GM23248 (cell line): ENCODE data around the gene EIF4E. TPM values are rescaled to one million over a fixed set of nuclear protein-coding genes. Genes with fewer than 3 reads are reported as not detected.
"Not testable (repeated sequence)": the region's sequence is repeated elsewhere in the genome, so short reads cannot be mapped to it uniquely, and the experiment has no call there.

Experiments used
- DNase-seq: peaks from one replicate; pipeline ENCODE4 v3.0.0-alpha.2; 2015
- H2AFZ ChIP-seq: fragments of 200-600 bp; sonication (generic); 2 replicates; pipeline ENCODE4 v1.6.1; 2016; ENCODE audit warnings: antibody characterized with exemption
- H3F3A ChIP-seq: fragments of 200-600 bp; sonication (generic); 2 replicates; pipeline ENCODE4 v1.6.1; 2016; ENCODE audit warnings: mild to moderate bottlenecking, antibody characterized with exemption, mixed run types; ENCODE audit not compliant: insufficient read depth
- H3K27ac ChIP-seq: fragments of 200-600 bp; sonication (generic); 2 replicates; pipeline ENCODE4 v1.5.1; 2016; ENCODE audit warnings: mild to moderate bottlenecking
- H3K27me3 ChIP-seq: fragments of 200-600 bp; sonication (generic); replicated peaks from 2 replicates; pipeline ENCODE4 v1.6.1; 2016; ENCODE audit warnings: mild to moderate bottlenecking; ENCODE audit not compliant: insufficient read depth
- H3K36me3 ChIP-seq: fragments of 200-600 bp; sonication (generic); 2 replicates; pipeline ENCODE4 v1.6.1; 2016; ENCODE audit warnings: low read depth, mild to moderate bottlenecking
- H3K4me1 ChIP-seq: fragments of 200-600 bp; sonication (generic); 2 replicates; pipeline ENCODE4 v1.6.1; 2016; ENCODE audit warnings: mild to moderate bottlenecking; ENCODE audit not compliant: insufficient read depth
- H3K4me2 ChIP-seq: fragments of 200-600 bp; sonication (generic); one replicate; pipeline ENCODE4 v1.6.1; 2016; ENCODE audit warnings: mild to moderate bottlenecking; ENCODE audit not compliant: unreplicated experiment
- H3K4me3 ChIP-seq: fragments of 200-600 bp; sonication (generic); 2 replicates; pipeline ENCODE4 v1.5.1; 2016; ENCODE audit warnings: mild to moderate bottlenecking
- H3K79me2 ChIP-seq: fragments of 200-600 bp; sonication (generic); 2 replicates; pipeline ENCODE4 v1.6.1; 2016; ENCODE audit warnings: mild to moderate bottlenecking; ENCODE audit not compliant: insufficient read depth
- H3K9ac ChIP-seq: fragments of 200-600 bp; sonication (generic); 2 replicates; pipeline ENCODE4 v1.6.1; 2016; ENCODE audit warnings: mild to moderate bottlenecking
- H3K9me2 ChIP-seq: fragments of 200-600 bp; sonication (generic); 2 replicates; pipeline ENCODE4 v1.6.1; 2016; ENCODE audit warnings: mixed run types, mild to moderate bottlenecking, moderate library complexity; ENCODE audit not compliant: insufficient read depth
- H3K9me3 ChIP-seq: fragments of 200-600 bp; sonication (generic); one replicate; pipeline ENCODE4 v1.6.1; 2017; ENCODE audit warnings: low read depth
- H4K20me1 ChIP-seq: fragments of 200-600 bp; sonication (generic); 2 replicates; pipeline ENCODE4 v1.6.0; 2016; ENCODE audit not compliant: insufficient read depth
- EZH2 ChIP-seq: fragments of 200-600 bp; sonication (generic); IDR thresholded peaks from 2 replicates; pipeline ENCODE4 v1.6.1; 2018; ENCODE audit warnings: antibody characterized with exemption, mild to moderate bottlenecking; ENCODE audit not compliant: insufficient read depth, poor library complexity, severe bottlenecking
- EZH2phosphoT487 ChIP-seq: fragments of 200-600 bp; sonication (generic); IDR thresholded peaks from 2 replicates; pipeline ENCODE4 v1.6.1; 2018; ENCODE audit warnings: antibody characterized with exemption, moderate library complexity, mild to moderate bottlenecking, low read depth; ENCODE audit not compliant: insufficient read depth
- WGBS, 2 experiments: methylation state at CpG; one replicate each; pipeline ENCODE4 v1.1.6; 2015 to 2017; ENCODE audit warnings: low lambda C conversion rate in 2 of 2, low coverage in 1 of 2; ENCODE audit errors: missing lambda C conversion rate in 2 of 2; 5-methylcytosine and 5-hydroxymethylcytosine counted together
- in situ Hi-C: fragments of 300-500 bp; cut with MboI; formaldehyde crosslinking; loops from 2 replicates; pipeline ENCODE4 v1.15.0; 2020
- polyA plus RNA-seq: library from polyadenylated mRNA; unstranded; fragments of >200 nt; fragmentation: Nextera tagmentation; extraction: Ambion mirVana; gene quantifications from 2 replicates; pipeline ENCODE4 v1.2.1, GENCODE V29; 2016
- total RNA-seq: library from RNA; depleted of rRNA; stranded (reverse); fragments of >200 nt; shearing (Covaris generic); gene quantifications from 2 replicates; pipeline ENCODE4 v1.2.3, GENCODE V29; 2014

EIF4E gene
- total and polyA plus RNA-seq, 2 experiments from 2014 or later = 113 to 133 TPM

DNA sequence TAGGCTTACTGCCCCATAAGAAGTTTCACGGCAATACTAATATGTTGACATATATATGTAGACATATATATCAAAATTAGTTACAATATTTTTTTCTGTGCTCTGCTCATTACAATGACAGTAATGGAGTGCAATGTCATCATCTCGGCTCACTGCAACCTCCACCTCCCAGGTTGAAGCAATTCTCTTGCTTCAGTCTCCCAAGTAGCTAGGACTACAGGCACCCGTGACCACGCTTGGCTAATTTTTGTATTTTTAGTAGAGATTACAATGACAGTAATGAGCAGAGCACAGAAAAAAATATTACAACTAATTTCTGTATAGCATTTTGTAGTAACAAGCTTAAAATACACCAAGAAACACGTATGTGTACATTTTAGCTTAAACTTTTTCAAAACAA, 7.6 kb downstream of the EIF4E start:
- 86 to 90% methylated on average over 5 of the region's 5 CpGs for WGBS, 2 experiments
- H3F3A ChIP-seq = peaks cover 9% of the 10 kb centered on the region
- H3K4me2 ChIP-seq = no peak overlapping the region
- TF ChIP-seq EZH2phosphoT487 = no peak
- TF ChIP-seq EZH2 = no peak
- H3K27ac ChIP-seq = no peak overlapping the region
- no peak for DNase-seq
- peaks cover 5% of the 10 kb centered on the region; the same call in 1 of the 2 replicates for H4K20me1 ChIP-seq
- no peak overlapping the region for H3K4me3 ChIP-seq
- peaks cover 12% of the 10 kb centered on the region for H3K4me1 ChIP-seq
- in situ Hi-C loops = no loop called here
- H3K79me2 ChIP-seq = peaks cover 100% of the 10 kb centered on the region
- no peaks in the 10 kb centered on the region for H3K9me3 ChIP-seq
- no peak overlapping the region for H3K9ac ChIP-seq
- H2AFZ ChIP-seq = no peak overlapping the region
- H3K36me3 ChIP-seq = peaks cover 17% of the 10 kb centered on the region
- no peaks in the 10 kb centered on the region for H3K27me3 ChIP-seq
- no peaks in the 10 kb centered on the region; the same call in 1 of the 2 replicates for H3K9me2 ChIP-seq

DNA sequence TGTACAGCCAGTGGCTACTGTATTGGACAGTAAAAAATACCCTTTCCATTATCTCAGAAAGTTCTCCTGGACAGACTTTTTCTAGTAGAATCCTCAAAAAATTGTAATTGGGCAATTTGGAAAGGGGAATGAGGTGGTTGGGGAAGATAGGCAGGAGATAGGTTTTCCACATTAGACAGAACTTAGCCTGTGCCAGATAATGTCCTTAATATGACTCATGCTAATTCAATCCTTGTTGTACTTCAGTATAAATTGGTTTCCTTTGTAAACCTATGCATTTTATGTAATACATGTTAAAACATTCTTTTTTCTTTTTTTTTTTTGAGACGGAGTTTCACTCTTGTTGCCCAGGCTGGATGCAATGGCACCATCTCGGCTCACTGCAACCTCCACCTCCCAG, 8.9 kb downstream of the EIF4E start:
- TF ChIP-seq EZH2phosphoT487 = no peak
- TF ChIP-seq EZH2 = no peak
- Histone ChIP-seq H3K9me3 (no peaks in the 10 kb centered on the region), H3K9me2 (no peaks in the 10 kb centered on the region; the same call in 1 of the 2 replicates), H3K36me3 (peaks cover 8% of the 10 kb centered on the region), H3F3A (peaks cover 9% of the 10 kb centered on the region), H3K4me1 (peaks cover 12% of the 10 kb centered on the region), H3K79me2 (peaks cover 100% of the 10 kb centered on the region), H3K27me3 (no peaks in the 10 kb centered on the region), H4K20me1 (peaks cover 5% of the 10 kb centered on the region; the same call in 1 of the 2 replicates), H3K4me3 (no peak overlapping the region), H3K27ac (no peak overlapping the region), H3K4me2 (peak overlapping the region; percentile 1), H2AFZ (no peak overlapping the region), H3K9ac (no peak overlapping the region)
- in situ Hi-C loops = no loop called here
- 83 to 84% methylated on average over 2 of the region's 2 CpGs for WGBS, 2 experiments
- DNase-seq = peak; percentile 58

- peaks cover 12% of the 10 kb centered on the region for H3F3A ChIP-seq
- whole genome bisulfite sequencing, 2 experiments = 56 to 59% methylated on average over 8 of the region's 8 CpGs
- peak overlapping the region; percentile 26 for H3K9ac ChIP-seq
- H2AFZ ChIP-seq, H3K9me2 ChIP-seq, H3K4me3 ChIP-seq, H4K20me1 ChIP-seq, H3K9me3 ChIP-seq, in situ Hi-C loops, H3K27me3 ChIP-seq, H3K36me3 ChIP-seq: not testable (repeated sequence)
- H3K79me2 ChIP-seq = peaks cover 100% of the 10 kb centered on the region
- peak; percentile 23 for DNase-seq
- peak overlapping the region; percentile 23 for H3K4me2 ChIP-seq
- peaks cover 30% of the 10 kb centered on the region for H3K4me1 ChIP-seq
- peak overlapping the region; percentile 11 for H3K27ac ChIP-seq
These were observed 18.2 kb downstream of the EIF4E start for GRCh38 chr4:98910728-98911127.

DNA sequence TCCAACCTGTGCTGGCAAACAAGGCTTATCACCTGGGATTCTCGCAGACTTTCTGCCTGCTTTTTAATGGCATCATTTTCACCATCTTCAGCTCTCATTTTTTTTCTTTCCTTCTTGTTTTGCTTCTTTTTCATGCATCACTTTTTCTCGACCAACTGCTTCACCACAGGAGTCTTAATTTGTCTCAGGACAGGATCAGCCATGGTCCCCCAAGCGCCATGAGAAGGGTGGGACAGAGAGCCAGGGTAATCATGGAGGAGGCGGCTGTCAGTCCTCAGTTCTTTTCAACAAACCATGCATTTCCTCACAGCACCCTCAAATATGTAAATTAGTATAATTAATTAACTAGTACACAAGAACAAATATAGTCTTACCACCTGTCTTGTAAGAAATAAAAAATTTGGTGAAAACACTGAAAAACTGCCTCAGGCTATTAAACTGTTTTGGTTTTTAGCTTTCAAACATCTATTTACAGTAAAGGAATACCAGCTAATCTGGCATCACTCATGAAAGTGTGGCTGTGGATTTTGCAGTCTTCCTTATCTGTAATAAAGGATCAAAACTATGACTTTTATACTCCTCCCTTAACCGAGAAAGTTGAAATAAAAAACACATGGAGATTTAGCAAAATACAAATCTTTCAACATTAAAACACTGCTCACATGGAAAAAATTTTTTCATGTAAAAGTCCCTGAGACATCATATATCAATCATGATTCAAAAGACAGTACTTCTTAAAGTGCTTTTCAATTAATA, 19.1 kb downstream of the EIF4E start:
- 70 to 72% methylated on average over 5 of the region's 5 CpGs for WGBS, 2 experiments
- DNase-seq = peak; percentile 15

More for the DNA sequence above, 19.1 kb downstream of the EIF4E start:
- Histone ChIP-seq H4K20me1 (no peaks in the 10 kb centered on the region), H3K4me3 (no peak overlapping the region), H3K9ac (0 out of 2 replicates have a peak overlapping the region, but pooled peaks have one; percentile 26), H3F3A (peaks cover 14% of the 10 kb centered on the region), H3K27me3 (no peaks in the 10 kb centered on the region), H3K79me2 (peaks cover 100% of the 10 kb centered on the region), H3K4me1 (peaks cover 38% of the 10 kb centered on the region), H3K9me2 (no peaks in the 10 kb centered on the region), H3K36me3 (no peaks in the 10 kb centered on the region), H3K4me2 (peak overlapping the region; percentile 23), H2AFZ (no peak overlapping the region), H3K9me3 (no peaks in the 10 kb centered on the region), H3K27ac (peak overlapping the region; percentile 11)
- in situ Hi-C loops = no loop called here
- TF ChIP-seq EZH2 (no peak), EZH2phosphoT487 (no peak)
